Ramos (cell line): ENCODE data around the gene PTBP2.
"Not testable (repeated sequence)": the region's sequence is repeated elsewhere in the genome, so short reads cannot be mapped to it uniquely, and the experiment has no call there.

ENCODE experiments used
- in situ Hi-C: fragments of 300-500 bp; cut with MboI; formaldehyde crosslinking; loops from one replicate; pipeline ENCODE4 v1.14.3; 2022; ENCODE audit warnings: low sequenced_read_pairs; ENCODE audit not compliant: unreplicated experiment

PTBP2 gene

GRCh38 chr1:96727860-96728259, 6.3 kb downstream of the PTBP2 start:
- in situ Hi-C loops: no loop called here

GRCh38 chr1:96730574-96731298, 9.2 kb downstream of the PTBP2 start:
- in situ Hi-C loops: no loop called here

- in situ Hi-C loops: no loop called here
Observed at GRCh38 chr1:96741335-96741734, 19.8 kb downstream of the PTBP2 start.

GRCh38 chr1:96746440-96747420, 25.1 kb downstream of the PTBP2 start:
- in situ Hi-C loops: no loop called here

- in situ Hi-C loops: no loop called here
Observed at GRCh38 chr1:96747565-96747964, 26.0 kb downstream of the PTBP2 start.

GRCh38 chr1:96748078-96748477, 26.5 kb downstream of the PTBP2 start:
- in situ Hi-C loops: no loop called here

- in situ Hi-C loops: no loop called here
Observed at GRCh38 chr1:96749618-96750017, 28.0 kb downstream of the PTBP2 start.

GRCh38 chr1:96752394-96752793, 30.8 kb downstream of the PTBP2 start:
- in situ Hi-C loops: no loop called here

GRCh38 chr1:96756789-96757188, 35.2 kb downstream of the PTBP2 start:
- in situ Hi-C loops: no loop called here

- in situ Hi-C loops: not testable (repeated sequence)
Observed at GRCh38 chr1:96762586-96762985, 41.0 kb downstream of the PTBP2 start.

GRCh38 chr1:96763514-96763913, 41.9 kb downstream of the PTBP2 start:
- in situ Hi-C loops: no loop called here

GRCh38 chr1:96764469-96764868, 42.9 kb downstream of the PTBP2 start:
- in situ Hi-C loops: no loop called here

- in situ Hi-C loops: no loop called here
Observed at GRCh38 chr1:96771847-96772246, 50.3 kb downstream of the PTBP2 start.

- in situ Hi-C loops: no loop called here
Observed at GRCh38 chr1:96772349-96772748, 50.8 kb downstream of the PTBP2 start.

GRCh38 chr1:96772972-96773371, 51.4 kb downstream of the PTBP2 start:
- in situ Hi-C loops: no loop called here

GRCh38 chr1:96782206-96782605, 60.6 kb downstream of the PTBP2 start:
- in situ Hi-C loops: no loop called here

GRCh38 chr1:96782856-96783255, 61.3 kb downstream of the PTBP2 start:
- in situ Hi-C loops: no loop called here

GRCh38 chr1:96790599-96790998, 69.0 kb downstream of the PTBP2 start:
- in situ Hi-C loops: no loop called here

- in situ Hi-C loops: no loop called here
Observed at GRCh38 chr1:96792220-96792619, 70.6 kb downstream of the PTBP2 start.

GRCh38 chr1:96801696-96802095, 80.1 kb downstream of the PTBP2 start:
- in situ Hi-C loops: not testable (repeated sequence)

GRCh38 chr1:96804648-96805047, 83.1 kb downstream of the PTBP2 start:
- in situ Hi-C loops: no loop called here
